HUDEP-2 (cell line): Measurements from ENCODE around the gene TEAD1.

Experiments used
- DNase-seq, 76 experiments: peaks; one replicate each; lab custom pipeline; 2025; ENCODE audit not compliant: unreplicated experiment in 76 of 76; lab: John Stamatoyannopoulos, UW

TEAD1 gene

DNA sequence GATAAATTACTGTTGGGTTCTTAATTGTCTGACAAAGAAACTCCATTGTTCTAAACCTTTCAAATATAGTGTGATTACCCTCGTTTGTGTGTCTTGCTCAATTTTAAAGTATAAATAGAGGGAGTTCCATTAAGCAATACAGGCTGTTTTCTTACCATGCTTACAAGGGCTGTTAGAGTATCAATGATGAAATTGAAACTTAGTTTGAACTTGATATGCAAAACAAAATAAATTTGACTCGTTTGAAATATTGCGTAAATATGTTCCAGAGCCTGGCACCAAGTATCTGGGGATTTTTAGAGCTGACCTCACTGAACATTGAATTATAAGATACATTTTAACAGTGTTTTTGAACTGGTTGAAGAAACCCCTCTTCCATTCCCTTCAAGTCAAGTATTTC, 31.7 kb downstream of the TEAD1 start:
- no peak for DNase-seq

DNA sequence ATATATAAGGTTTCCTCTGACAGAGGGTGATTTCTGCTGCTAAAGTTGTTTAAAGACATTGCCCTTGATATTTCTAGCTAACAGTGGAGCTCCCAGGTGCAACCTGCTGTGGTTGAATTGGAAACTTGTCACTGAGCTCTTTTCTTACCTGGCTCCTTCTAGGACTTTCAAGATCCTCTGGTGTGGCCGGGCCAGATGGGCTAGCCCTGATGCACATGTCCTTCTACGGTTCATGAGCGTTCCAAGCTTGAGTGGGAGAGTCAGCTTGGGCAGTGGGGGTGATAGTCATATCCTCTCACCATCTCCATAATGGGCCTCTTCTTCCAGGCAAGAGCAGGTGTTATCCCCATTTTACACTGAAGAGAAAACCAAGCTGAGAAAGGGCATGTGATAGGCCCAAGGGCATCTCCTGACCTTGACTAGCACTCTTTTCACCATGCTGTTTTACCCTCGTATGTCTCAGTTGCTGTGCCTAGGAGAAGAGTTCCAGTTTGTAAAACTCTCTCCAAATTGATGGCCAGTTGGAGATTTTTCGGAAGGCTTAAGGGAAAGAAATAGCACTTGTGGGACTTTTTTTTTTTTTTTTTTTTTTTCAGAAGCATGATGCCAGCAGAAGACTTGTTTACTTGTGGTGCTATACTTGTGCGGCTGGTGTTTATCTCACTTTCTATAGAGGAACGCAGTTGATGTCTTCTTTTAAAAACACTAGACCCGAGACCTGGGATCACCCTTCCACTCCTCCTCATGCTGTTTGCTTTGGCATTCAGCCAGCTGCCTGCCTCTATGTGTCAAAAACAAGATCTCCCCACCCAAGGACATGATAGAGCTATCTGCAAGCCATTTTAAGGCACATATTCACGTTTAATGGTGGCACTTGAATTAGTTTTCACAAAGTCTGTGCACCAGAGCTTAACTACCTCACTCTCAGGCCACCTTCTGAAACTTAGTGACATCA, 32.6 kb downstream of the TEAD1 start:
- DNase-seq = peak in 73 of 76 experiments; percentile 17 to 87 (median 68)

DNA sequence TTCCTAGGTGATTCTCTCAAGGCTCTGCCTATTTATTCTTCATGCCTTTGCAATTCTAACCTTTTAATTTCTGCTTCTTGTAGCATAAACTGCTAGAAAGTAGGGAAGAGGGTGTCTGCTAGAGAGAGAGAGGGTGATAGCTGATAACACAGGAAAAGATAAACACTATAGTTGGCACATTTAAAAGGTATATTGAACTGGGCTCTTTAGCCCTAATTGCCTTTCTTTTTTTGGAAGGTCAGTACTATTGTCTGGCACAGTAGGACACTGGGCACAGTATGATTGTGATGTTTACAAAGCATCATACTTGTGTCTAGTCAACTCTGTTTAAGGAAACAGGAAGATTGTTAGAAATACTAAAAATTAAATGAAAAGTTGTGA, 33.3 kb downstream of the TEAD1 start:
- no peak for DNase-seq

DNA sequence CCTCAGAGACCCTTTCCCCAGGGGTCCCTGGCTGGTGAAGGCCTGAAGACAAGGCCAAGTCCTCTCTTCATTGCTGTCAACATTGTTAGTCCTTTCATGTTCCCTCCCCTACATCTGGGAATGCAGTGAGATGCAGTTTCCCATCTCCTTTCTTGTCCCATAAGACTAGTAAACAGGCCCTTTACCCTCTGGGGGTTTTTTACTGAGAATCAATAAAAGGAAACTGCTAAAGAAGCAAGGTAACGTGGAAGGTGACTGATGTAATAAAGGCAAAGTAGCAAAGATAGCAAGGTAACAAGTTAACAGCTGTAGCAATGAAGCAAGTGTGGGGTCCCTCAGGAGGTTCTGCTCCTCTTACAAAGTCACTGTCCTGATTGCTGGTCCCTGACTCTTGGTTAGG, 37.3 kb downstream of the TEAD1 start:
- no peak for DNase-seq

DNA sequence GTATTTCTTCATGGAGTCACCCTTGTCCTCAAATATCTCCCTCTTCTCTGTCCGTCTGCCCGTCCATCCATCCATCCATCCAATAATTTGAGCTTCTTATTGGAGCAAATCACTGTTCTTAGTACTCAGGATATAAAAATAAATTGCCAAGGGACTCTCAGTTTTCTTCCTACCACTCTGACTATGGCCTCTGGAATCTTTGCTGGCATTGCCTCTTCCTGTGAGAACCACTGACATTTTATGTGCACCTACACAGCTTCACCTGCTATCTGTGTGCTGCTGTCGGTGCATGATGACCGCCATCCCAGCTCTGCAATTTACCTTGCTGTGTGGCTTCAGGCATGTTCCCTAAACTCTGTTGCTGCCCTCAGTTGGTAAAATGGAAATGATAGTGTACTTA, 37.9 kb downstream of the TEAD1 start:
- DNase-seq = no peak

DNA sequence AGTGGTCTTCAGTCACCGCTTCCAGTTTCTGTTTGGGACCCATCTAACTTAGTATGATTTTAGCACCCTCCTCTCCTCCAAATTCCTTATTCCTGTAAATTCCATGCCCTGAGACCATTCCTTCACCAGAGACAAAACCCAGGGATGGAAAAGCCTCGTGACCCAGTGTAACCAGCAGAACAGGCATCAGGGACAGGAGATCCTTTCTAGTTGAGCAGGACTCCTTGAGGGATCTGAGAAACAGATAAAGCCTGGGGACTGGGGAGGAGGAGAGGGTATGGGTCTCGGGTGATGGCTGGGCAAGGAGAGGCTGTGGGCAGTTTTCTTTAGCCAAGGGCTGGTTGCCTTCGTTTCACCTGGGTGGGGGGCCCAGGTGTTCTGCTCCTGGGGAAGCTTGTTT, 40.9 kb downstream of the TEAD1 start:
- no peak for DNase-seq

DNA sequence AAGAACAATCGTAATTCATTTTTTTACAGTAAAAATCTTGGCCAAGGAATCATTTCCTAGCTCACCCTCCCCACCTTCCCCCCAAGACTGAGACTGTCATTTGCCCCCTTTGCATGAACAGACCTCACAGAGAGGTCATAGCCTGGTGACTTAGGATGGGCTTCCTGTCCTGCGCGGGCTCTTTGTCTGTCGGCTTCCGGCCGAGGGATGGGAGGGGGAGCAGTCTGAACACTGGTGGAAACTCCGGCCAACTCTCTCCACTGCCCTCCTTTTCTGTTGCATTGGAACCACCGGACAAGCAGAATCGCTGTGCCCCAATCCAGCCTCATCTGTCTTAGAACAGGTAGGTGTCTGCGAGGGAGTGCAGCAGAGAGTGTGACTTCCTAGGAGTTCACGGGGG, 41.7 kb downstream of the TEAD1 start:
- DNase-seq = no peak

DNA sequence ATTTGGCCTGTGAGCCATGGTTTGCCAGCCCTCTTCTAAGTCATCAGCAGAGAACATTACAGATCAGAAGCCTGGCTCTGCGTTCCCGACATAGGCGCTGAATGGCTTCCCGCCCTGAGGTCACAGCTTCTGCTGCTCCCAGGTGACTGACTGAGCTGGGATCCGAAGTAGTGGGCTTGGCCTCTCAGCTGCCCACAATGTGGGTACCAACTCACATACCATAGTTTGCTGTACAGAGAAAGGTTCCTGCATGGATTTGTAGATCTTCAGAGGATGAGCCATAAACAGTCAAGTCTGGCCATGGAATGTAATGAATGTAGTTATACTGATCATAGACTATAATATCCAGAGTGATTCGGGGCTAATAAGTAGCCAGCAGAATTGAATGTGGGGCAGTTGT, 42.6 kb downstream of the TEAD1 start:
- DNase-seq = no peak

DNA sequence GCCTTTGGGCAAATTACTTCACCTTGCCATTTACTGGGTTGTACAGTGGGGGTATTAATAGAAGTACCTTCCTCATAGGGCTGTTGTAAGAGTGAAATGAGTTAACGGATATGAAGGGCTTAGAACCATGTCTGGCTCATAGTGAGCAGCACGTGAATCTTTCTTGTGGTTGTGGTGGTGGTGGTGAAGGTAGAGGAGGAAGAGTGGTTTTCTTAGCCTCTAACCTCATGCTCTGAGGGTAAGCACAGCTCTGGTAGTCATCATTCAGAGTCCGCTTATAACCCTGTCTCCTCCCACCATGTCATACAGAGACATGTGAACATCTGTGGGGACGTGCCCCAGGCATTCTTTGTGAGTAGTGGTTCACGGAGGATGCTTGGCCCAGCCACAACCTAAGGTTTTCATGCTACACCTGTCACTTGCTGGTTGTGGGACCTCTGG, 43.6 kb downstream of the TEAD1 start:
- DNase-seq = no peak

DNA sequence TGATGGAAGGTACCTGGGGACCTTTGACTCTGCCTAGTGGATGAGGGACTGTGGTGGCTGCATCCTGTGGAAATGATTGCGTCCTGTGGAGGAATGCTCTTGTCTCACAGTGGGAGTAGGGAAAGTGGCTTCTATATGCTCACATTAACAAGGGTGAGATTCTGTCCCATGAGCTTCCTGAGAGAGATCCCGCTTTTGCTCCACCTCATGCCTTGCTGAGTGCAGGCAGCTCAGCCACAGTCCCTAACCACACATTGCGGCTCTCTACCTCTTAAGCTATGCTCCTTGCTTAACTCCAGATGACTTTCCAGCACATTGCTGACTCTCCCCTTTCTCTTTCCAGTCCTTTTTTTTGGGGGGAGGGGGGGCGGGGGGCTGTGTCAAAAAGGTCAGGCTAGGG, 45.0 kb downstream of the TEAD1 start:
- no peak for DNase-seq

DNA sequence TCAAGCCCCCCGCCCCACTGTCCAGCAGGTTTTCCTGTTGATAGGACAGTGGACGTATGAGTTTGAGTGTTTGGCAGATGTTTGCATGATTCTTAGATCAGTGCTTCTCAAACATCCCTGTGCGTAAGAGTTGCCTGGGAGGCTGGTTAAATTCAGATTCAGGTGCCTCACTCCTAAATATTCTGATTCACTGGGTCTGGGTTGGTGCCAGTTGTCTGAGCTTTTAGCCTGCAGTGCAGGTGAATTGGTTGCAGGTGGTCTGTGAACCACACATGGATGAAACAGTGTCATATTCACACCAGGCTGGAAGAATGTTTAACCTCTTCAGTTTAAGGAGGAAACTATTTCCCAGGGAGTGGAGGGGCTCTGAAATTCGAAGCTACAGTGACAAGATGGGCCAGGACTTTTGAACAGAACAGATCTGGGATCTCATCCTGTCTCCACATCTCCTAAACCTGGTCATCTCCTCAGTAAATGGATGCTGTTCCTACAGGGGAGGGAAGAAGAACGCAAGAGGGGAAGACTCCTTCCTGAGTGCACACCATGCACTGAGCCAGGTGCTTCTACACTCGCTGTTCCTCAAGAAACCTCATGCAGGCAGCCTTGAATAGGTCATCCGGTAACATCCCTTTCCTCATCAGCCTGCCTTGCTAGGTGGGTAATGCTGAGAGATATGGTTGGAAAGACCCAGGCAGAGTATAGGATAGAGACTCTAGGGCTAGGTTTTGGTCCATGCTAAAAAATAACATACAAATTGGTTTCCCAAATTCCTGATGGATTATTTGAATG, 47.8 kb downstream of the TEAD1 start:
- DNase-seq = no peak

DNA sequence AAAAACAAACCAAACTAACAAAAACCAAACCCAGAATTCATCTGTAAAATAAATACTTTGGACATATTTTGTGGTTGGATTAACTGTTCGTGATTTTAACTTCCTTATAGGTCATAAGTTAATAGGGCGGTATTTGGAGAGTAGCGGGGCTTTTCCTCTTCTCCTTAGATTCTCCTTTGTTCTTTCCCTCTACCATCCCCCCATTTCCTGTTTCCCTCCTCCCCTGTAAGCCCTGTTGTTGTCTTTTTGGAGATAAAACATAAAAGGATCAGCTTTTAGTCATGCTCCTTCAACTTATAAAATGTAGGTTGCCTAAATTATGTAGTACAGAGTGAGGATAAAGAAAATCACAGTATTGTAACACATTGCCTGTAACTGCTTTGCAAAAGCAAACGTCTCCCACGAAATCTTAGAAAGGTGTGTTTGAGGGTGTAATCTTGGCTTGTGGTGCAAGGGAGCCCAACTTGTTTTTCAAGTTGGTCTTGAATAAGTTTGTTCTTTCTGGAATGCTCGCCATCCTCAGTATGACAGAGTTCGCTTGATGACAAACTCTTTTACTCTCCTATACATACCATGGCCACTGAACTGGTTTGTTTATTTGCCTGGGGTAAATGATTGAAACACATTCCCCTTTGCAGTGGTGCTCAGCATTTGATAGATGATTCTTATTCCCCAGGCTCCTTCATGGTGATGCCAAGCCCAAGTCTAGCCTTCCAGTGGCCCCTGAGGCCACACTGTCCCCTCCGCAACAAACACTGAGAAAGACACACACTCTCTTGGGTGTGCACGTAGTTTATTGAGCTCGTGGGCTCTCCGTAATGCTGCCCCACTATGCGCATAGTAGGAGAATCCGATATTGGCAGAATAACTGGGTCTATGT, 49.4 kb downstream of the TEAD1 start:
- DNase-seq = no peak

DNA sequence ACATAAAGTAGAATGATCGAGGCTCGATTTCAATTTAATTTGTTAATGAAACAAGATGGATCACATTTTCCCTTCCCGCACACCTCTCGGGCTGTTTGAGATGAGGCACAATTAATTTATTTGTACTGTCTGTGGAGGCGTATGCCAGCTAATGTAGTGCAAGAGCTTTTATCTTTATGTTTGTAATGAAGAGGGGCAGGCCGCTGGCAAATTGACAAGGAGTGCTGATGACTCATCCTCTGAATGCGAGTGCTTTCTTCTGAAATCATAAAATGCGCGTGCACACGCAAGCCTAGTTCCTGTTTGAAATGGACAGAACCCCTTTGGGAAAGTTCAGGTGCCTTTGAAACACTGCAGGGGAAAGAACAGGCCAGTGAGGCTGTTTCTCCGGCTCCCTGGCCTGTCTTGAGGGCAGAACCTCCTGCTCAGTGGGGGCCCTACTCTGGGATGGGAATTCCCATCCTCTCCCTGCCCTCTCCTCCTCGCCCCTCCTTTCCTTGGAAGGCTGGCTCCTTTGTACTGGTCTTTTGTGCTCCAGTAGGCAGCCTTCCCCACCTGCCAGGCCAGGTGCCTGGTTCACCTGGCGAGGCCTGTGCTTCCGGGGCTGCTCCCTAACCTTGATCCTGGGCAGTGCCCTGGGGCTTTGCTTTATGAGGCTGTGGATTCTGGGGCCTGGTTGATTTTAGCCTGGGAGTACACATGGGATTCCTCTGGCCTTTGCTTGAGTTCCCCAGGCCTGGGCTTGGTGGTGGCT, 50.3 kb downstream of the TEAD1 start:
- DNase-seq = peak in 74 of 76 experiments; percentile 8 to 93 (median 75)

DNA sequence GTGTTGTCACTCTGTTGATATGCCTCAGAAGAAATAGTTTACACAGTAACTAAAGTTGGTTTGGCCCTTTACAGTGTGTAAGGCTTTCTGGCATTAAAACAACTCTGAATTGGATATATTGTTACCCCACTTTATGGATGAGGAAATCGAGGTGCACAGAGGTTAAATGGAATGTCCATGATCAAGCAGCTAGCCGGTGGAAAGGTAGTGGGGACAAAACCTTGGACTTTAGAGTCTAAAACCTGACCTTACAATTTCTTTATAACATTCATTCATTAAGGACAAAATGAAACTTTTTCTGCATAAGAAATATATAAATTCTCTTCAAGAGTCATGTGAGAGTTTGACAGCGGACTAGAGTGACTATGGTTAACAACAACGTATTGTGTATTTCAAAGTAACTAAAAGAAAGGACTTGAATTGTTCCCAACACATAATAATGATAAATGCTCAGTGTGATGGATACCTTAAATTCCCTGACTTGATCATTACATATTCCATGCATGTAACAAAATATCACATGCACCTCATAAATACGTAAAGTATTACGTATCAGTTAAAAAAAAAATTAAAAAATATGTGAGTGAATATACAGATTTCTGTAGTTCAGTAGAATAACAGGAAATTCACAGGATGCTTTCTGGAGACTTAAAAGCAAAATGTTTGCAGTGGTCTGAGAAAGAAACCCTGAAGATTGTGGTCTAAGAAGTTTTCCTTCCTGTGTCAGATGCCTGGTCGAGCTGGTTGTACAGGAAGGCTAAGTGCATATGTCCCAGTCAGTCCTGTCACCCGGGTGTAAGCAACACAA, 51.0 kb downstream of the TEAD1 start:
- no peak for DNase-seq

DNA sequence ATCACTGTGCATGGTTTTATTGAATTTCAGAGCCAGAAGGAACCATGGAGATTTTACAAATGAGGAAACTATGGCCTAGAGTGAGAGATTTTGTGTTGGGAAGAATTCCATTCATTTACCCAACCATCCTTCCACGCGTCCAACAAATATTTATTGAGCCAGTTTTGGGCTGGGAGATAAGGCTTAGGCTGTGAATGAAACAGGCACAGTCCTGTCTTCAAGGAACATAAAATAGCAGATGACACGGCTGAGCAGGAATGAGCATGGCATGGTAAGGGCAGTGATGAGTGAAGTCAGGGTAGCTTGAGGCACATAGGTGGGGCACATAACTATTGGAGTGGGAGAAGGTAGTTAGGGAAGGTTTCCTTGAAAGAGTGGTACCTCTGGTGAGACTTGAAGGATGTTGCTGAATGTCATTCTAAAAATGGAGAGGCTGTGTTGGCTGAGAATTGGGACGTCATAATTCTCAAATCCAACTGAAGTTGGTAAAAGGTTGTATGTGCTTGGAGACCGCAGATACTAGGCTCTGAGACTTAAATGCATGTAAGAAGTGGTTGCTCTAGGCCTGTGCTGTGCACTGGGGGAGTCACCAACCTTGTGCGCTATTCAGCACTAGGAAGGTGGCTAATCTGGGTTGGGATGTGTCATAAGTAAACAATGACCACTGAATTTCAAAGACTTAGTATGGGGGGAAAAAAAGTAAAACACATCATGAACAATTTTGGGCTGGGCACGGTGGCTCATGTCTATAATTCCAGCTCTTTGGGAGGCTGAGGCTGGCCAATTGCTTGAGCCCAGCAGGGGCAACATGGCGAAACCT, 51.9 kb downstream of the TEAD1 start:
- DNase-seq = no peak

DNA sequence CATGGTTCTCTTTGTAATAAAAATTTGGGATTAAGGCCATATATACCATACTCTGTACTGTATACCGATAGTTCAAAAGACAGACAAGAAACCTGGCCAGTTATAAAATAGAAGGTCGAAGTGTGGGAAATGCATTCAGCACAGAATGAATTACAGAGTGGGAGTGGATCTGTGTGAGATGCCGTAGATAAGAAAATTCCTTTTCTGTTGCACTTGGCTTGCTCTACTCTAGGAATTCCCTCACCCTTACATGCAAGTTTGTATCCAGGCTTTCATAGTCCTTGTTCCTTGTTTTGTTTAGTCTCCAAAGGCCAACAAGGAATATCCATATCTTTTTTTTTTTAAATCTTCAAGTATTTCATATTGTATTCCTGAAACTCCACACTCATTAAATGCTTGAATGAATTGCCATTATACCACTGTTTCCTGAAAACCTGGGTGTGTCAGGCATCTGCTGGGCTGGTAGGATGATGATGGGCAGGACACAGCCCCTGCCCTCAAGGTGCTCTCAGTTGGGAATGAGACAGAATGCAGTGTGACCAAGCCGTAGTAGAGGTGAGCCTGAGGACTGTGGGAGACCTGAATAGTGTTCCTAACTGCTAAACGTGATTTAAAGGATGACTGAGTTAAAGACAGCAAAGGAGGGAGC, 53.5 kb downstream of the TEAD1 start:
- DNase-seq = no peak

DNA sequence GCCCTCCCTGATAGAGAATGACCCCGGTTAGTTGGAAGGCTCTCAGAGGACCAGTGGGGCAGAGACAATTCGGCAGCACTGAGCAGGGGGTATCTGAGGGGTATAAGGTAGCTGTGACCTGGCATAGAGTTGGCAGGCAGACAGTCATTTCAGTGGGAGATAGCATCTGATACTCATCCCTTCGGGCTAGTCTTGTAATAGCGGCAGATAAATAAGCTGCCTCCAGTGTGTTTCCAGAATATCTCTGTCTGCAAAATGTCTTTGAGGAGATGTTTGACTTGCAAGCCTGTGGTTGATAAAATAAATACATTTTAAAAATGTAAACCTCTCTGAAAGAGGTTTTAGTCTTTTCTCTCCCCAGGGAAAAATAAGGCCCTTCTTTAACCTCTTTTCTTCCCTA, 54.2 kb downstream of the TEAD1 start:
- DNase-seq = no peak

DNA sequence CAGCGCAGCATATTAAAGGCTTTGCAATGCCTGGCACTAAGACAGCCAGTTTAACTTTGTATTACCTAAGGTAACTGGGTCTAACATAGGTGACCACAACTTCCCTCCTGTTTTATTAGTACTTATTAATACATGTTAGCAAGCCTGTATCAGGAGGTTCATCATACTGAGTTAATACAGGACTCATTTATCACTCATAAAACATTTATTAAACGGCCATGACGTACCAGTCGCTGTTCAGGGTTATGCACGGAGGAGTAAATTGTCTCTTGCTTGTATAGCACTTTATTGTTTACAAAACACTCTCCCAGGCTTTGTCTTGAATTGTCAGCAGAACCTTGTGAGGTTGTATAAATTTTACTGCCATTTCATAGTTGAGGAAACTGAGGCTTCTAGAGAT, 55.7 kb downstream of the TEAD1 start:
- DNase-seq = no peak
